GM12873 (cell line): ENCODE results near the gene AP3B1.

Source experiments
- TF ChIP-seq, protein P1 (sequence below): IDR thresholded peaks from 2 replicates; pipeline ENCODE4 v1.5.1; 2012; ENCODE audit warnings: low read depth, mild to moderate bottlenecking, moderate library complexity, low read length, control low read depth; ENCODE audit not compliant: insufficient read depth; ENCODE audit errors: missing control alignments

Gene AP3B1, protein sequence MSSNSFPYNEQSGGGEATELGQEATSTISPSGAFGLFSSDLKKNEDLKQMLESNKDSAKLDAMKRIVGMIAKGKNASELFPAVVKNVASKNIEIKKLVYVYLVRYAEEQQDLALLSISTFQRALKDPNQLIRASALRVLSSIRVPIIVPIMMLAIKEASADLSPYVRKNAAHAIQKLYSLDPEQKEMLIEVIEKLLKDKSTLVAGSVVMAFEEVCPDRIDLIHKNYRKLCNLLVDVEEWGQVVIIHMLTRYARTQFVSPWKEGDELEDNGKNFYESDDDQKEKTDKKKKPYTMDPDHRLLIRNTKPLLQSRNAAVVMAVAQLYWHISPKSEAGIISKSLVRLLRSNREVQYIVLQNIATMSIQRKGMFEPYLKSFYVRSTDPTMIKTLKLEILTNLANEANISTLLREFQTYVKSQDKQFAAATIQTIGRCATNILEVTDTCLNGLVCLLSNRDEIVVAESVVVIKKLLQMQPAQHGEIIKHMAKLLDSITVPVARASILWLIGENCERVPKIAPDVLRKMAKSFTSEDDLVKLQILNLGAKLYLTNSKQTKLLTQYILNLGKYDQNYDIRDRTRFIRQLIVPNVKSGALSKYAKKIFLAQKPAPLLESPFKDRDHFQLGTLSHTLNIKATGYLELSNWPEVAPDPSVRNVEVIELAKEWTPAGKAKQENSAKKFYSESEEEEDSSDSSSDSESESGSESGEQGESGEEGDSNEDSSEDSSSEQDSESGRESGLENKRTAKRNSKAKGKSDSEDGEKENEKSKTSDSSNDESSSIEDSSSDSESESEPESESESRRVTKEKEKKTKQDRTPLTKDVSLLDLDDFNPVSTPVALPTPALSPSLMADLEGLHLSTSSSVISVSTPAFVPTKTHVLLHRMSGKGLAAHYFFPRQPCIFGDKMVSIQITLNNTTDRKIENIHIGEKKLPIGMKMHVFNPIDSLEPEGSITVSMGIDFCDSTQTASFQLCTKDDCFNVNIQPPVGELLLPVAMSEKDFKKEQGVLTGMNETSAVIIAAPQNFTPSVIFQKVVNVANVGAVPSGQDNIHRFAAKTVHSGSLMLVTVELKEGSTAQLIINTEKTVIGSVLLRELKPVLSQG

GRCh38 chr5:78294248-78295034, at the start of gene AP3B1:
TSS of gene AP3B1 (minus strand) at chr5:78294698. CDS start at chr5:78294579, 119 bp downstream.
- TF ChIP-seq, protein P1, sequence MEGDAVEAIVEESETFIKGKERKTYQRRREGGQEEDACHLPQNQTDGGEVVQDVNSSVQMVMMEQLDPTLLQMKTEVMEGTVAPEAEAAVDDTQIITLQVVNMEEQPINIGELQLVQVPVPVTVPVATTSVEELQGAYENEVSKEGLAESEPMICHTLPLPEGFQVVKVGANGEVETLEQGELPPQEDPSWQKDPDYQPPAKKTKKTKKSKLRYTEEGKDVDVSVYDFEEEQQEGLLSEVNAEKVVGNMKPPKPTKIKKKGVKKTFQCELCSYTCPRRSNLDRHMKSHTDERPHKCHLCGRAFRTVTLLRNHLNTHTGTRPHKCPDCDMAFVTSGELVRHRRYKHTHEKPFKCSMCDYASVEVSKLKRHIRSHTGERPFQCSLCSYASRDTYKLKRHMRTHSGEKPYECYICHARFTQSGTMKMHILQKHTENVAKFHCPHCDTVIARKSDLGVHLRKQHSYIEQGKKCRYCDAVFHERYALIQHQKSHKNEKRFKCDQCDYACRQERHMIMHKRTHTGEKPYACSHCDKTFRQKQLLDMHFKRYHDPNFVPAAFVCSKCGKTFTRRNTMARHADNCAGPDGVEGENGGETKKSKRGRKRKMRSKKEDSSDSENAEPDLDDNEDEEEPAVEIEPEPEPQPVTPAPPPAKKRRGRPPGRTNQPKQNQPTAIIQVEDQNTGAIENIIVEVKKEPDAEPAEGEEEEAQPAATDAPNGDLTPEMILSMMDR = no peak

DNA sequence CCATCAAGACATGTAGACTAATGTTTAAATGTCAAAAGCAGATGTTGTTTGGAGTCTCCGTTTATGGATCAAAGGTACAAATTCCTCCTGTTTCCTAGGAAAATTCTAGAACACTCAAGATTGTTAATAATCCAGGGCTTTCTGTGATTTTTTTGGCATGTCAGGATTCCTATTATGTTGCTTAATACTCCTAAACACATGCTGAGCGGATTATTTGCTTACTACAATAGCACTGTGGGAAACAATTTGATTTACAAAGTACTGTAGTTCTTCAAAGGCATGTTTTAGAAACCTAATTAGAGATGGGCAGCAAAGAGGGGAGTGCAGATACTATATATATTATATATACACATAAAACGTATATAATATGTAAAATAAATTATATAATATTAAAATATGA, 46.9 kb upstream of the AP3B1 start:
- TF ChIP-seq, protein P1 = no peak

DNA sequence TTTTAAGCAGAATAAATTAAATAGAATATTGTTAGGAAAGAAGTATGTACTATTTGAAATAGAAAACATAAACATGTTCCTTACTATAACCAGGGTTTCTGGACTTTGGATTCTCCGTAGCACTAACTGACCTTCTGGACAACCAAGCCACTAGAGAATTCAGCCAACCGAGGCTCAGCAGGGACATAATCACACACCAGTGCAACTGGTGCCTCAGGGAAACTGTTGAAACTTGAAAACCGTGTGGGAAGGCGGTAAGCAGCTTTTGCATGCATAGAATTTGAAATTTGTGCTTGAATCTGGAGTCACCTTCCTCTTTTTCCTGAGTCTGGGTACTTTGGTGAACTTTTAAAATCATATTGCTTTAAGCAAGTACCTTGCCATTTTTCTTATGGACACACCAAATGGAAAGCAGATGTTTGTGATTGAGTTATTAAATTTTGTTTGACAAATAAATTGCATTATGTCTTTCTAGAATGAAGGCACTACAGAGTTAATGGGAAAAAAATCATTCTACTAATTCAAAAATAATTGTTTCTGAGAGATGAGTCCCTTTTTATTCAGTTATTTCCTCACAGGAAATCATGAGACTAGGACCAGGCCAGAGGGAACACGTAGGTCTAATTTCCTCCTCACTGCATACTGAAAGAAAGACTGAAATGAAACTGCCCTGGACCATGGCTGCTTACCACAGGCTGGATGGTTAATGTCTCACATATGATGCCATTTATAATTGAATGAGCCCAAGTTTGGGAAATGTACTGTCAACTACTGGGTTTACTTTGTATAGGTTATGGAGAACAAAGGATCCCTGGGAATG, 45.3 kb upstream of the AP3B1 start:
- TF ChIP-seq, protein P1 = no peak

- TF ChIP-seq, protein P1 = no peak
Observed at GRCh38 chr5:78336698-78337097, 42.2 kb upstream of the AP3B1 start.

DNA sequence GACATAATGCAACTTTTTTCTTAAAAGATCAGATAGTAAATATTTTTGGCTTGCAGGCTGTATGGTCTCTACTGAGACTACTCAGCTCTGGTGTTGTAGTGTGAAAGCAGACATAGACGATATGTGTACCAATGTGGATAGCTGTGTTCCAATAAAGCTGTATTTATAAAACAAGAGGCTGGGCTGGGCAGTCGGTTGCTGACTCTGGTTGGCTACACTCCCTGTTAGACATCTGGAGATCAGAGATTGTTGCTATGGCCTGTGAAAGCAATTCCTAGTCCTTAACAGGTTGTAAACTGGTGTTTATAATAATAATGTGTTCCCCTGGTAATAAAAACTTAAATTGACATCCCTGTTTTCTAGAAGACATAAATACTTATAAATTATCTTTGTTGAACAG, 41.5 kb upstream of the AP3B1 start:
- TF ChIP-seq, protein P1 = no peak

GRCh38 chr5:78334811-78335210, 40.3 kb upstream of the AP3B1 start:
- TF ChIP-seq, protein P1 = no peak
